Left renal cortex interstitium (tissue), 4 donors: ENCODE results near the gene MAP1LC3A. TPM values are rescaled to one million over a fixed set of nuclear protein-coding genes. Genes with fewer than 3 reads are reported as not detected.

Source experiments
- DNase-seq, 4 donors: peaks; one replicate each; pipeline ENCODE4 v3.0.0-alpha.2; 2013; ENCODE audit warnings: low read depth in 4 of 4, low spot score in 2 of 4, missing footprints in 1 of 4
- polyA plus RNA-seq, 4 donors: library from polyadenylated mRNA; unstranded; fragments of 120-200 nt; gene quantifications; one replicate each; pipeline ENCODE4 v1.2.1, GENCODE V29; 2013; ENCODE audit not compliant: insufficient read length in 4 of 4

MAP1LC3A gene
- polyA plus RNA-seq, 4 donors = 20.0 to 40.9 (median 31.5) TPM

GRCh38 chr20:34604980-34605788, 46.7 kb downstream of the MAP1LC3A start:
- no peak for DNase-seq

GRCh38 chr20:34607066-34607465, 48.5 kb downstream of the MAP1LC3A start:
- DNase-seq = no peak

Other genes starting within 250 kb of the MAP1LC3A start
- 10 to 100 TPM; 38.9 to 50.7 (median 46.2) TPM for gene ITCH, start 195.4 kb upstream of the MAP1LC3A start, polyA plus RNA-seq
- gene DYNLRB1, start 42.3 kb upstream of the MAP1LC3A start, polyA plus RNA-seq = 100 to 1,000 TPM; 184 to 213 (median 198) TPM
- 10 to 100 TPM; 37.0 to 46.1 (median 41.3) TPM for gene PIGU, start 118.4 kb downstream of the MAP1LC3A start, polyA plus RNA-seq
- 10 to 100 TPM; 11.0 to 14.9 (median 12.4) TPM for gene TP53INP2, start 145.6 kb downstream of the MAP1LC3A start, polyA plus RNA-seq